IMR-90 (cell line): Measurements from ENCODE around the gene ATP4B.

Source experiments
- CEBPB ChIP-seq: IDR thresholded peaks from 2 replicates; pipeline ENCODE4 v1.6.1; 2012; ENCODE audit warnings: low read depth, low read length, improper control_type of control experiment
- FOS ChIP-seq: fragments of 150-350 bp; IDR thresholded peaks from 2 replicates; pipeline ENCODE4 v1.6.1; 2016; ENCODE audit warnings: low read depth, low read length
- POLR2A ChIP-seq: IDR thresholded peaks from 2 replicates; pipeline ENCODE4 v1.6.1; 2012; ENCODE audit warnings: mild to moderate bottlenecking, low read depth, low read length
- RFX5 ChIP-seq: IDR thresholded peaks from 2 replicates; pipeline ENCODE4 v1.8.0; 2012; ENCODE audit warnings: low read depth, mild to moderate bottlenecking, low read length, moderate library complexity
- TF ChIP-seq, protein P1 (sequence below): fragments of 150-350 bp; IDR thresholded peaks from 2 replicates; pipeline ENCODE4 v1.6.1; 2016; ENCODE audit warnings: low read depth, mild to moderate bottlenecking, low read length, moderate library complexity, borderline replicate concordance
- TF ChIP-seq, protein P2 (sequence below): conservative IDR thresholded peaks from 2 replicates; pipeline ENCODE4 v1.5.1; 2012; ENCODE audit warnings: mild to moderate bottlenecking, low read depth, low read length, improper control_type of control experiment

DNA sequence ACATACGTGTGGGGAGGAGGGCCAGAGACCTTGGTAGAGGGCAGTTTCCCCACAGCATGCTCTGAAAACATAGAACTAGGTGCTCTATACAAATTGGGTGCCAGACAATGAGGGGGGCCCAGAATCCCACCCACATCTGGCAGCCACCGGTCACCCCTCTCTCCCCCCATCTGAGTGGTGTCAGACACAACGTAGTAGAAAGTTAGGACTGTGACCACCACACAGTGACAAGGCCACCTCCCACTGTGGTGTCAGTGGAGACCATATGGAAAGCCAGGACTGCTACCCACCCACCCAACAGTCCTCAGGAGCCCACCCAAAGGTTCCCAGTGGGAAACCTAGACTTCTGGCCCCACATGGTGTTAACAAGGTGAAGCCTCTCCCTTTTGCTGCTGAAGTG is 2.1 kb upstream of the ATP4B start:
- TF ChIP-seq, protein P1, sequence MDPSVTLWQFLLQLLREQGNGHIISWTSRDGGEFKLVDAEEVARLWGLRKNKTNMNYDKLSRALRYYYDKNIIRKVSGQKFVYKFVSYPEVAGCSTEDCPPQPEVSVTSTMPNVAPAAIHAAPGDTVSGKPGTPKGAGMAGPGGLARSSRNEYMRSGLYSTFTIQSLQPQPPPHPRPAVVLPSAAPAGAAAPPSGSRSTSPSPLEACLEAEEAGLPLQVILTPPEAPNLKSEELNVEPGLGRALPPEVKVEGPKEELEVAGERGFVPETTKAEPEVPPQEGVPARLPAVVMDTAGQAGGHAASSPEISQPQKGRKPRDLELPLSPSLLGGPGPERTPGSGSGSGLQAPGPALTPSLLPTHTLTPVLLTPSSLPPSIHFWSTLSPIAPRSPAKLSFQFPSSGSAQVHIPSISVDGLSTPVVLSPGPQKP, result no peak
- TF ChIP-seq, protein P2, sequence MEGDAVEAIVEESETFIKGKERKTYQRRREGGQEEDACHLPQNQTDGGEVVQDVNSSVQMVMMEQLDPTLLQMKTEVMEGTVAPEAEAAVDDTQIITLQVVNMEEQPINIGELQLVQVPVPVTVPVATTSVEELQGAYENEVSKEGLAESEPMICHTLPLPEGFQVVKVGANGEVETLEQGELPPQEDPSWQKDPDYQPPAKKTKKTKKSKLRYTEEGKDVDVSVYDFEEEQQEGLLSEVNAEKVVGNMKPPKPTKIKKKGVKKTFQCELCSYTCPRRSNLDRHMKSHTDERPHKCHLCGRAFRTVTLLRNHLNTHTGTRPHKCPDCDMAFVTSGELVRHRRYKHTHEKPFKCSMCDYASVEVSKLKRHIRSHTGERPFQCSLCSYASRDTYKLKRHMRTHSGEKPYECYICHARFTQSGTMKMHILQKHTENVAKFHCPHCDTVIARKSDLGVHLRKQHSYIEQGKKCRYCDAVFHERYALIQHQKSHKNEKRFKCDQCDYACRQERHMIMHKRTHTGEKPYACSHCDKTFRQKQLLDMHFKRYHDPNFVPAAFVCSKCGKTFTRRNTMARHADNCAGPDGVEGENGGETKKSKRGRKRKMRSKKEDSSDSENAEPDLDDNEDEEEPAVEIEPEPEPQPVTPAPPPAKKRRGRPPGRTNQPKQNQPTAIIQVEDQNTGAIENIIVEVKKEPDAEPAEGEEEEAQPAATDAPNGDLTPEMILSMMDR, result no peak
- no peak for TF ChIP-seq POLR2A
- no peak for TF ChIP-seq FOS
- no peak for TF ChIP-seq CEBPB
- TF ChIP-seq RFX5, result no peak
